CD8-positive, alpha-beta memory T cell (primary cell): ENCODE data around the gene XRCC3. TPM values are rescaled to one million over a fixed set of nuclear protein-coding genes. Genes with fewer than 3 reads are reported as not detected.
A peak's percentile ranks its signal among the peaks of the same experiment; 100 is the strongest.

Experiments used
- CTCF ChIA-PET: fragments of 350-600 bp; sonication (Branson Sonifier 250); formaldehyde crosslinking; loops from one replicate; lab custom pipeline; 2021; ENCODE audit warnings: antibody characterized with exemption; lab: Charles Lee
- POLR2A ChIA-PET: fragments of 350-600 bp; sonication (Branson Sonifier 250); formaldehyde crosslinking; loops from one replicate; lab custom pipeline; 2021; ENCODE audit warnings: antibody characterized with exemption; lab: Charles Lee
- DNase-seq, 5 donors: peaks; one replicate each; pipeline versions ENCODE4 v3.0.0 to v3.0.0-alpha.2; 2020 to 2022; ENCODE audit warnings: mixed read lengths in 1 of 5
- H3K27ac ChIP-seq: one replicate; pipeline ENCODE4 v1.7.0; 2013; ENCODE audit warnings: low read depth, mild to moderate bottlenecking, low read length, moderate library complexity
- H3K27me3 ChIP-seq: 2 replicates; pipeline ENCODE4 v1.7.0; 2013; ENCODE audit warnings: low read length, mild to moderate bottlenecking; ENCODE audit not compliant: insufficient read depth, poor library complexity, severe bottlenecking
- H3K36me3 ChIP-seq: 2 replicates; pipeline ENCODE4 v1.7.0; 2013; ENCODE audit warnings: mild to moderate bottlenecking, low read length, moderate library complexity; ENCODE audit not compliant: insufficient read depth
- H3K4me1 ChIP-seq: 2 replicates; pipeline ENCODE4 v1.7.0; 2013; ENCODE audit warnings: mild to moderate bottlenecking, low read length, moderate library complexity; ENCODE audit not compliant: insufficient read depth
- H3K4me3 ChIP-seq: 2 replicates; pipeline ENCODE4 v1.7.0; 2013; ENCODE audit warnings: mild to moderate bottlenecking, low read length
- H3K9me3 ChIP-seq: 2 replicates; pipeline ENCODE4 v1.7.0; 2013; ENCODE audit warnings: mild to moderate bottlenecking, low read length
- H3K27ac Mint-ChIP-seq, 8 donors: one replicate each; pipeline ENCODE4 v1.8.0; 2020 to 2021; ENCODE audit warnings: mixed read lengths in 8 of 8, mild to moderate bottlenecking in 6 of 8, inconsistent platforms in 3 of 8, moderate library complexity in 3 of 8
- H3K27me3 Mint-ChIP-seq, 2 donors: one replicate each; pipeline ENCODE4 v1.8.0; 2020 to 2021; ENCODE audit warnings: mixed read lengths in 2 of 2, mild to moderate bottlenecking in 1 of 2, moderate library complexity in 1 of 2
- H3K36me3 Mint-ChIP-seq, 3 donors: one replicate each; pipeline ENCODE4 v1.8.0; 2020 to 2021; ENCODE audit warnings: mixed read lengths in 3 of 3, inconsistent platforms in 1 of 3, mild to moderate bottlenecking in 1 of 3
- H3K4me1 Mint-ChIP-seq, 3 donors: one replicate each; pipeline ENCODE4 v1.8.0; 2020 to 2021; ENCODE audit warnings: mixed read lengths in 3 of 3, inconsistent platforms in 1 of 3, mild to moderate bottlenecking in 1 of 3
- H3K4me3 Mint-ChIP-seq, 7 donors: one replicate each; pipeline ENCODE4 v1.8.0; 2020 to 2021; ENCODE audit warnings: mixed read lengths in 7 of 7, mild to moderate bottlenecking in 6 of 7, moderate library complexity in 4 of 7, inconsistent platforms in 2 of 7
- H3K9me3 Mint-ChIP-seq, 5 donors: one replicate each; pipeline ENCODE4 v1.8.0; 2020 to 2022; ENCODE audit warnings: mixed read lengths in 5 of 5, mild to moderate bottlenecking in 3 of 5, moderate library complexity in 2 of 5, inconsistent platforms in 1 of 5
- polyA plus RNA-seq: library from polyadenylated mRNA; unstranded; fragments of 300-500 nt; fragmentation: Illumina TruSeq; gene quantifications from one replicate; pipeline ENCODE4 v1.2.3, GENCODE V29; 2021
- total RNA-seq, 2 experiments: library from RNA; stranded (reverse); gene quantifications; one replicate each; pipeline ENCODE4 v1.2.3, GENCODE V29; 2021

Gene XRCC3
- total and polyA plus RNA-seq, 3 experiments from 2014 or later, result 4.4 to 59.9 (median 54.4) TPM

GRCh38 chr14:103732868-103733620 lies 17.8 kb upstream of the XRCC3 start:
- H3K36me3 Mint-ChIP-seq, result peaks cover 0 to 72% (median 16%) of the 10 kb centered on the region in 3 donors
- Histone ChIP-seq H3K9me3 (no peaks in the 10 kb centered on the region), H3K27me3 (no peaks in the 10 kb centered on the region), H3K4me1 (no peaks in the 10 kb centered on the region), H3K27ac (no peak overlapping the region), H3K36me3 (peaks cover 11% of the 10 kb centered on the region), H3K4me3 (no peak overlapping the region)
- H3K27ac Mint-ChIP-seq, result peak overlapping the region in 4 of 8 donors; percentile 42 to 83 (median 55)
- CTCF ChIA-PET, result interaction anchor here (1.9 kb wide), 1 partner anchor 13 kb away, joined by 4 read pairs; no protein-coding TSS in a partner anchor
- H3K4me3 Mint-ChIP-seq, result no peak overlapping the region
- H3K27me3 Mint-ChIP-seq, result no peaks in the 10 kb centered on the region
- POLR2A ChIA-PET, result no interaction called here
- no peaks in the 10 kb centered on the region for H3K4me1 Mint-ChIP-seq
- H3K9me3 Mint-ChIP-seq, result no peaks in the 10 kb centered on the region
- DNase-seq, result no peak

- peaks cover 0 to 63% (median 10%) of the 10 kb centered on the region in 3 donors for H3K36me3 Mint-ChIP-seq
- H3K27me3 Mint-ChIP-seq, result no peaks in the 10 kb centered on the region
- no peaks in the 10 kb centered on the region for H3K9me3 ChIP-seq
- no peaks in the 10 kb centered on the region for H3K4me1 Mint-ChIP-seq
- H3K9me3 Mint-ChIP-seq, result no peaks in the 10 kb centered on the region
- no peak overlapping the region for H3K27ac ChIP-seq
- no peak overlapping the region for H3K4me3 ChIP-seq
- peak overlapping the region in 3 of 8 donors; percentile 60 to 74 (median 69) for H3K27ac Mint-ChIP-seq
- peak in 1 of 5 donors; percentile 43 for DNase-seq
- CTCF ChIA-PET, result interaction anchor here (0.9 to 1.9 kb wide), 3 partner anchors 14 to 191 kb away, joined by 3 to 4 read pairs (median 4); partner anchors contain the start of gene BAG5
- H3K4me1 ChIP-seq, result no peaks in the 10 kb centered on the region
- POLR2A ChIA-PET, result no interaction called here
- peaks cover 11% of the 10 kb centered on the region for H3K36me3 ChIP-seq
- no peak overlapping the region for H3K4me3 Mint-ChIP-seq
- H3K27me3 ChIP-seq, result no peaks in the 10 kb centered on the region
Observed at GRCh38 chr14:103731916-103732867, 16.9 kb upstream of the XRCC3 start.

GRCh38 chr14:103731481-103731880 lies 16.2 kb upstream of the XRCC3 start:
- Histone ChIP-seq H3K4me1 (no peaks in the 10 kb centered on the region), H3K9me3 (no peaks in the 10 kb centered on the region), H3K27ac (no peak overlapping the region), H3K27me3 (no peaks in the 10 kb centered on the region), H3K36me3 (peaks cover 11% of the 10 kb centered on the region), H3K4me3 (no peak overlapping the region)
- no peaks in the 10 kb centered on the region for H3K4me1 Mint-ChIP-seq
- no peaks in the 10 kb centered on the region for H3K27me3 Mint-ChIP-seq
- no peak overlapping the region for H3K4me3 Mint-ChIP-seq
- peak in 1 of 5 donors; percentile 33 for DNase-seq
- peaks cover 0 to 58% (median 10%) of the 10 kb centered on the region in 3 donors for H3K36me3 Mint-ChIP-seq
- CTCF ChIA-PET, result interaction anchor here (1.5 to 1.9 kb wide), 2 partner anchors 15 to 170 kb away, joined by 3 to 4 read pairs; partner anchors contain the start of gene BAG5
- H3K27ac Mint-ChIP-seq, result no peak overlapping the region
- no peaks in the 10 kb centered on the region for H3K9me3 Mint-ChIP-seq
- POLR2A ChIA-PET, result interaction anchor here (0.7 kb wide), 1 partner anchor 13 kb away, joined by 4 read pairs; no protein-coding TSS in a partner anchor

- H3K9me3 Mint-ChIP-seq, result no peaks in the 10 kb centered on the region
- no peaks in the 10 kb centered on the region for H3K4me1 Mint-ChIP-seq
- H3K27ac Mint-ChIP-seq, result no peak overlapping the region
- Histone ChIP-seq H3K9me3 (no peaks in the 10 kb centered on the region), H3K4me1 (no peaks in the 10 kb centered on the region), H3K27me3 (no peaks in the 10 kb centered on the region), H3K27ac (no peak overlapping the region), H3K4me3 (no peak overlapping the region), H3K36me3 (peaks cover 11% of the 10 kb centered on the region)
- DNase-seq, result peak in 1 of 5 donors; percentile 41
- ChIA-PET CTCF (interaction anchor here (1.5 kb wide), 1 partner anchor 169 kb away, joined by 3 read pairs; the partner anchor contains the start of gene BAG5), POLR2A (interaction anchor here (0.7 kb wide), 1 partner anchor 12 kb away, joined by 4 read pairs; no protein-coding TSS in a partner anchor)
- peaks cover 0 to 54% (median 10%) of the 10 kb centered on the region in 3 donors for H3K36me3 Mint-ChIP-seq
- H3K4me3 Mint-ChIP-seq, result no peak overlapping the region
- no peaks in the 10 kb centered on the region for H3K27me3 Mint-ChIP-seq
Observed at GRCh38 chr14:103730490-103731035, 15.3 kb upstream of the XRCC3 start.

- Histone ChIP-seq H3K4me3 (no peak overlapping the region), H3K27me3 (no peaks in the 10 kb centered on the region), H3K9me3 (no peaks in the 10 kb centered on the region), H3K36me3 (peaks cover 11% of the 10 kb centered on the region), H3K4me1 (no peaks in the 10 kb centered on the region), H3K27ac (no peak overlapping the region)
- CTCF ChIA-PET, result no interaction called here
- H3K36me3 Mint-ChIP-seq, result peaks cover 0 to 50% (median 8%) of the 10 kb centered on the region in 3 donors
- no peak for DNase-seq
- peak overlapping the region in 1 of 8 donors; percentile 60 for H3K27ac Mint-ChIP-seq
- H3K9me3 Mint-ChIP-seq, result no peaks in the 10 kb centered on the region
- POLR2A ChIA-PET, result no interaction called here
- H3K4me3 Mint-ChIP-seq, result peak overlapping the region in 1 of 7 donors; percentile 72
- H3K27me3 Mint-ChIP-seq, result no peaks in the 10 kb centered on the region
- no peaks in the 10 kb centered on the region for H3K4me1 Mint-ChIP-seq
Observed at GRCh38 chr14:103729496-103730448, 14.5 kb upstream of the XRCC3 start.

- Histone ChIP-seq H3K27ac (no peak overlapping the region), H3K36me3 (peaks cover 11% of the 10 kb centered on the region), H3K27me3 (no peaks in the 10 kb centered on the region), H3K9me3 (no peaks in the 10 kb centered on the region), H3K4me1 (no peaks in the 10 kb centered on the region), H3K4me3 (no peak overlapping the region)
- H3K36me3 Mint-ChIP-seq, result peaks cover 0 to 39% (median 3%) of the 10 kb centered on the region in 3 donors
- H3K4me1 Mint-ChIP-seq, result no peaks in the 10 kb centered on the region
- ChIA-PET POLR2A (no interaction called here), CTCF (no interaction called here)
- peak overlapping the region in 2 of 8 donors; percentile 63 to 64 for H3K27ac Mint-ChIP-seq
- no peak for DNase-seq
- H3K27me3 Mint-ChIP-seq, result no peaks in the 10 kb centered on the region
- no peak overlapping the region for H3K4me3 Mint-ChIP-seq
- no peaks in the 10 kb centered on the region for H3K9me3 Mint-ChIP-seq
Observed at GRCh38 chr14:103728721-103729120, 13.5 kb upstream of the XRCC3 start.

GRCh38 chr14:103728141-103728540 lies 12.9 kb upstream of the XRCC3 start:
- H3K4me3 Mint-ChIP-seq, result no peak overlapping the region
- ChIA-PET POLR2A (no interaction called here), CTCF (no interaction called here)

More at GRCh38 chr14:103728141-103728540, 12.9 kb upstream of the XRCC3 start:
- no peaks in the 10 kb centered on the region for H3K9me3 ChIP-seq
- H3K4me3 ChIP-seq, result no peak overlapping the region
- no peaks in the 10 kb centered on the region for H3K4me1 Mint-ChIP-seq
- H3K27me3 Mint-ChIP-seq, result no peaks in the 10 kb centered on the region
- peaks cover 11% of the 10 kb centered on the region for H3K36me3 ChIP-seq
- no peaks in the 10 kb centered on the region for H3K27me3 ChIP-seq
- DNase-seq, result peak in 1 of 5 donors; percentile 32
- no peaks in the 10 kb centered on the region for H3K4me1 ChIP-seq
- peaks cover 0 to 33% (median 3%) of the 10 kb centered on the region in 3 donors for H3K36me3 Mint-ChIP-seq
- H3K27ac ChIP-seq, result no peak overlapping the region
- H3K27ac Mint-ChIP-seq, result no peak overlapping the region
- H3K9me3 Mint-ChIP-seq, result no peaks in the 10 kb centered on the region
